ENCODE measurements around the gene EMC6.
"Not testable (repeated sequence)": the region's sequence is repeated elsewhere in the genome, so short reads cannot be mapped to it uniquely, and the experiment has no call there.

EMC6 gene

GRCh38 chr17:3681565-3681964 is 13.0 kb downstream of the EMC6 start:
- no peak for DNase-seq (ENCODE audit: low read depth)

GRCh38 chr17:3682033-3682432 is 13.4 kb downstream of the EMC6 start:
- DNase-seq (ENCODE audit: low read depth): no peak

- DNase-seq (ENCODE audit: low read depth): no peak
These were observed 14.5 kb downstream of the EMC6 start for GRCh38 chr17:3683054-3683511.

- no peak for DNase-seq (ENCODE audit: low read depth)
These were observed 16.6 kb downstream of the EMC6 start for GRCh38 chr17:3685174-3685573.

- DNase-seq (ENCODE audit: low read depth): no peak
These were observed 19.5 kb downstream of the EMC6 start for GRCh38 chr17:3688027-3688553.

- DNase-seq (ENCODE audit: low read depth): no peak
These were observed 20.2 kb downstream of the EMC6 start for GRCh38 chr17:3688852-3689261.

GRCh38 chr17:3689262-3690093 is 20.9 kb downstream of the EMC6 start:
- DNase-seq (ENCODE audit: low read depth): no peak

GRCh38 chr17:3690094-3690715 is 21.6 kb downstream of the EMC6 start:
- no peak for DNase-seq (ENCODE audit: low read depth)

- DNase-seq (ENCODE audit: low read depth): no peak
These were observed 23.0 kb downstream of the EMC6 start for GRCh38 chr17:3691617-3692067.

- no peak for DNase-seq (ENCODE audit: low read depth)
These were observed 23.7 kb downstream of the EMC6 start for GRCh38 chr17:3692346-3692745.

GRCh38 chr17:3693141-3693540 is 24.5 kb downstream of the EMC6 start:
- no peak for DNase-seq (ENCODE audit: low read depth)

- DNase-seq (ENCODE audit: low read depth): no peak
These were observed 25.2 kb downstream of the EMC6 start for GRCh38 chr17:3693829-3694231.

- DNase-seq (ENCODE audit: low read depth): no peak
These were observed 26.6 kb downstream of the EMC6 start for GRCh38 chr17:3695129-3695722.

- no peak for DNase-seq (ENCODE audit: low read depth)
These were observed 27.3 kb downstream of the EMC6 start, which contains the start of gene P2RX5 for GRCh38 chr17:3695723-3696411. P2RX5 (minus strand) TSS chr17:3696155; CDS start chr17:3696005, 150 bp downstream.

GRCh38 chr17:3697103-3697476 is 28.5 kb downstream of the EMC6 start:
- DNase-seq (ENCODE audit: low read depth): no peak

- no peak for DNase-seq (ENCODE audit: low read depth)
These were observed 29.5 kb downstream of the EMC6 start for GRCh38 chr17:3698139-3698538.

GRCh38 chr17:3699951-3700350 is 31.3 kb downstream of the EMC6 start:
- DNase-seq (ENCODE audit: low read depth): no peak

- DNase-seq (ENCODE audit: low read depth): not testable (repeated sequence)
These were observed 33.5 kb downstream of the EMC6 start for GRCh38 chr17:3702041-3702539.

GRCh38 chr17:3704931-3705717 is 36.5 kb downstream of the EMC6 start:
- no peak for DNase-seq (ENCODE audit: low read depth)

GRCh38 chr17:3705718-3705984 is 37.0 kb downstream of the EMC6 start:
- not testable (repeated sequence) for DNase-seq (ENCODE audit: low read depth)

- DNase-seq (ENCODE audit: low read depth): no peak
These were observed 39.8 kb downstream of the EMC6 start for GRCh38 chr17:3708366-3708765.
